ENCODE data around the gene C2CD4D.

The C2CD4D gene

DNA sequence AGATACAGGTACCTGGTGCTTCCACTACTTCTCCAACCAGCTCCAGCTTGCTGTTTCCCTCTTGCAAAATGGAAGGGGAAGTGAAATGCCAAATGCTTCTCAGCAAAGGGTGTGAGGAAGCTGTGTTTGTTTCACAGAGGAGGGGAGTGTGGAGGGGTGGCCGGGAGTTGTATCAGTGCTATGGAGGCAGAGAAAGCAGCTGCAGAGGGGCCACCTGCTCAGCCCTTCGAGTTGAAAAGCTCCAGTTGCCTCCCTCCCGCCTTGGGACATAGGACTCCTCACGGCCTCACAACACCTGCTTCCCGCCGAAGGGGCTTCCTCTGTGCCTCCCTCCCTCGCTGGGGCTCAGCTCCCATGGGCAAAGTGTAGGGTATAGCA, 22.3 kb downstream of the C2CD4D start:
- Histone ChIP-seq H3K27me3 (replicated peaks) (no peaks in the 10 kb centered on the region), H3K27ac (no peak overlapping the region), H3K36me3 (replicated peaks) (no peaks in the 10 kb centered on the region), H3K4me3 (ENCODE audit: low read depth, low read length) (no peak overlapping the region)
- in situ Hi-C loops (cut with HindIII; ENCODE audit: low pct_ligation_motif_present, low sequenced_read_pairs) = no loop called here
- TF ChIP-seq, protein P1, sequence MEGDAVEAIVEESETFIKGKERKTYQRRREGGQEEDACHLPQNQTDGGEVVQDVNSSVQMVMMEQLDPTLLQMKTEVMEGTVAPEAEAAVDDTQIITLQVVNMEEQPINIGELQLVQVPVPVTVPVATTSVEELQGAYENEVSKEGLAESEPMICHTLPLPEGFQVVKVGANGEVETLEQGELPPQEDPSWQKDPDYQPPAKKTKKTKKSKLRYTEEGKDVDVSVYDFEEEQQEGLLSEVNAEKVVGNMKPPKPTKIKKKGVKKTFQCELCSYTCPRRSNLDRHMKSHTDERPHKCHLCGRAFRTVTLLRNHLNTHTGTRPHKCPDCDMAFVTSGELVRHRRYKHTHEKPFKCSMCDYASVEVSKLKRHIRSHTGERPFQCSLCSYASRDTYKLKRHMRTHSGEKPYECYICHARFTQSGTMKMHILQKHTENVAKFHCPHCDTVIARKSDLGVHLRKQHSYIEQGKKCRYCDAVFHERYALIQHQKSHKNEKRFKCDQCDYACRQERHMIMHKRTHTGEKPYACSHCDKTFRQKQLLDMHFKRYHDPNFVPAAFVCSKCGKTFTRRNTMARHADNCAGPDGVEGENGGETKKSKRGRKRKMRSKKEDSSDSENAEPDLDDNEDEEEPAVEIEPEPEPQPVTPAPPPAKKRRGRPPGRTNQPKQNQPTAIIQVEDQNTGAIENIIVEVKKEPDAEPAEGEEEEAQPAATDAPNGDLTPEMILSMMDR (IDR thresholded peaks at IDR 0.05; ENCODE audit: low read depth, low read length, missing control alignments) = no peak
- no peak for DNase-seq

DNA sequence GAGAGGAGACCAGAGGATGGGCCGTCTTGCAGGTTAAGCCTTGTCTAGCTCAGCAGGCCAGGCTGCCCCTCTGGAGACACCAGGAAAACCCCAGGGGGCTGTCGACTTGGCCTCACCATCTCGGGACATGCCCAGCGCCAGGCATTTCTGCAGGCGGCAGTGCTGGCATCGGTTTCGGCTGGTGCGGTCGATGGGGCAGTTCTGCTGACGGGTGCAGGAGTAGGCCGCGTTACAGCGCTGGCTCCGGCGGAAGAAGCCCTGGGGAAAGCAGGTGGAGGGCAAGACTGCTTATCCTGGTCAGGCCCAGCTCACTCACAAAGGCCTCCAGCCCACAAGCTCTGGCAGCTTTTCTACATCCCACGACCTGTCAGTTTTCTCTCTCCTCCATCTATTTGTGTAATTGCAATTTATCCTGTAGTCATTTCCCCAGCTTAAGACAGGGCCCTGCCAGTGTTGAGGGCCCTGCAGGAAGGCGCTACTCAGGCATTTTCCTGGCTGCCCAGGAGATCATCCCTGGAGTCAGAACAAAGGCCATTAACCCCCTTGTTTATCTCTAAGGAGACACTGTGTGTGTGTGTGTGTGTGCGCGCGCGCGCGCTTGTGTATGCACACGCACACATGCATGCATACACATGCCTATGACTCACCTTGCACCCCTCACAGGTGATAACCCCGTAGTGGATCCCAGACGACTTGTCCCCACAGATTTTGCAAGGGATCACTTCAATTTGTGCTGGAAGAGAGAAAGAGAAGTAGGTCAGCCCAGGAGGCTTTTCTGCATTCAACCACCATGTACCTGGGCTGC, 22.9 kb downstream of the C2CD4D start:
- in situ Hi-C loops (cut with HindIII; ENCODE audit: low pct_ligation_motif_present, low sequenced_read_pairs) = no loop called here
- TF ChIP-seq, protein P1 (IDR thresholded peaks at IDR 0.05; ENCODE audit: low read depth, low read length, missing control alignments) = no peak
- no peaks in the 10 kb centered on the region for H3K36me3 ChIP-seq (replicated peaks)
- H3K27ac ChIP-seq = no peak overlapping the region
- DNase-seq = no peak
- H3K27me3 ChIP-seq (replicated peaks) = no peaks in the 10 kb centered on the region
- H3K4me3 ChIP-seq (ENCODE audit: low read depth, low read length) = no peak overlapping the region

DNA sequence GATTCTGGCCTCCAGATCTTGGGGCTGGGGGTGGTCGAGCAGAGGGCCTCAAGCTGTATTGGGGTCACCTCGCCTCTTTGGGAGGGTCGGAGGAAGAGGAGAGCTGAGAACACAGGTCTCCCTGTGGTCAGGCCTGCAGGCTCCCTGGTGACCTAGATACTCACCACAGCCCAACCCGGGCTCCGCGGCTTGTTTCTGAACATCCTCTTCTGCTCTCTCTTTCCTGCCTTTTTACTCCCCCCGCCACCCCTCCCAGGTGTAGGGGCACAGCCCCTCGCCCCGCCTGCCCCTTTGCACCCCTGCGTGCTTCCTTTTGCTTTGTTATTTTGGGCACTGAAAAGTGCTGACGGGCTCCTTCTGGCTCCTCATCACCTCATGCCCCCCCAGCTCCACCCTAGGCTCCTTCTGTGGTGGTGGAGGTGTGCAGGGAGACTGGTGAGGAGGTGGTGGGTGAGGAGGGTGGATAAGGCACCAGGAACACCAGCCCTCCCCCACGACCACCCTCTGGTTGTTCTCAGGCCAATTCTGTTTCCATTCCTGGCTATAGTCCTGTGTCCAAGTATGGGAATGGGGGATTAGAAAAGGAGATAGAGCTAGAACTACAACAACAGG, 23.8 kb downstream of the C2CD4D start:
- no peaks in the 10 kb centered on the region for H3K27me3 ChIP-seq (replicated peaks)
- H3K27ac ChIP-seq = no peak overlapping the region
- in situ Hi-C loops (cut with HindIII; ENCODE audit: low pct_ligation_motif_present, low sequenced_read_pairs) = no loop called here
- H3K36me3 ChIP-seq (replicated peaks) = no peaks in the 10 kb centered on the region
- TF ChIP-seq, protein P1 (IDR thresholded peaks at IDR 0.05; ENCODE audit: low read depth, low read length, missing control alignments) = no peak
- no peak overlapping the region for H3K4me3 ChIP-seq (ENCODE audit: low read depth, low read length)
- no peak for DNase-seq

DNA sequence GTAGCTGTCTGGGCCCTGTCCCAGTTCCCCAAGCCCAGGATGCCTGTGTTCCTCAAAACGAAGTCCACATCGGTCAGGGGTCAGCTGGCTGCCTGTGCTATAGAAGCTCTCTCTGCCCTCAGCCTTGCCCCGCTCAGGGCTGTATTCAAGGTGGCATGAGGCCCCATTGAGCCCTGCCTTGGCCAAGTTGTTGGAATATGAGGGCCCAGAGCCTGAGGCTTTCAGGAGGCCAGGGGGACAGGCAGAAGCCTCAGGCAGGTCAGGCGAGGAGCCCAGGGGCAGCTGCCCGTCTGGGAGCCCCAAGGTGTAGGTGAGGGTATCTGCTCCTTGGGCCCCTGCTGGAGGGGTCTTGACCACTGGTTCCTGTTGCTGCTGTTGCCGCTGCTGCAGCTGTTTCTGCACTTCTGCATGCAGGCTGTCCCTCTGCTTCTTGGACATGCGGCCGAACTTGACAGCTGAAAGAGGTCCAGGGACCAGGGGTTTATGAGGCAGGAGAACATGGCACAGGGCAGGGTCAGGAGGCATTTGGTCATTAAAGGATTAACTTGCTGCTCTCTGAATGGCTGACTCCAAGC, 24.6 kb downstream of the C2CD4D start:
- in situ Hi-C loops (cut with HindIII; ENCODE audit: low pct_ligation_motif_present, low sequenced_read_pairs) = no loop called here
- Histone ChIP-seq H3K36me3 (replicated peaks) (no peaks in the 10 kb centered on the region), H3K4me3 (ENCODE audit: low read depth, low read length) (no peak overlapping the region), H3K27me3 (replicated peaks) (no peaks in the 10 kb centered on the region), H3K27ac (no peak overlapping the region)
- TF ChIP-seq, protein P1 (IDR thresholded peaks at IDR 0.05; ENCODE audit: low read depth, low read length, missing control alignments) = no peak
- no peak for DNase-seq

DNA sequence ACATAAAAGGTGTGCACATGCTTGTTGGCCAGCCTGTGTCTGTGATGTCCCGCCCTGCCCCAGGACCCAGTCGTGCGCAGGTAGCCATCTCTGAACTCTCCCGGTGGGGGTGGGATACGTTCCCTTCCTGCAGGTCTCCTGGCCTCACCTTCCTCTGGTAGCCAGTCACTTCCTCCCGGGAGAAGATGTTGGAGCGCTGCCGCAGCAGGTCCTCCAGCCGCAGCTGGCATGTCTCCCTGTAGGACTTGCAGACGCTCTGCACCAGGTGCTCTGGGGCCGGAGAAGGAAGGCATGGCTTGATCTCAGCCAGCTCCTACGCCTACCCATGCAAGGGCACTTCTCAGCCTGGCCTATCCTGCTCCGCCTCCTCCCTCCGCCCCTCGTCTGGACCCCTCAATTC, 25.2 kb downstream of the C2CD4D start:
- Histone ChIP-seq H3K4me3 (ENCODE audit: low read depth, low read length) (no peak overlapping the region), H3K27ac (no peak overlapping the region), H3K27me3 (replicated peaks) (no peaks in the 10 kb centered on the region), H3K36me3 (replicated peaks) (no peaks in the 10 kb centered on the region)
- TF ChIP-seq, protein P1 (IDR thresholded peaks at IDR 0.05; ENCODE audit: low read depth, low read length, missing control alignments) = no peak
- no peak for DNase-seq
- in situ Hi-C loops (cut with HindIII; ENCODE audit: low pct_ligation_motif_present, low sequenced_read_pairs) = no loop called here
